Stomach (tissue), 4 donors: ENCODE measurements around the gene PDZRN3.

Source experiments
- CTCF ChIP-seq, 7 experiments: fragments of 450-650 bp in 4 of 7; fragments of 200-600 bp in 3 of 7; sonication (generic) in 3 of 7; IDR thresholded peaks; one replicate each; pipeline ENCODE4 v1.5.1; 2016 to 2019; ENCODE audit warnings: antibody characterized with exemption in 7 of 7, control low read depth in 2 of 7, mild to moderate bottlenecking in 1 of 7
- POLR2A ChIP-seq, 4 donors: fragments of 450-650 bp; IDR thresholded peaks; one replicate each; pipeline ENCODE4 v1.6.1; 2016; ENCODE audit warnings: antibody characterized with exemption in 4 of 4, control low read depth in 2 of 4, mild to moderate bottlenecking in 1 of 4, moderate library complexity in 1 of 4

DNA sequence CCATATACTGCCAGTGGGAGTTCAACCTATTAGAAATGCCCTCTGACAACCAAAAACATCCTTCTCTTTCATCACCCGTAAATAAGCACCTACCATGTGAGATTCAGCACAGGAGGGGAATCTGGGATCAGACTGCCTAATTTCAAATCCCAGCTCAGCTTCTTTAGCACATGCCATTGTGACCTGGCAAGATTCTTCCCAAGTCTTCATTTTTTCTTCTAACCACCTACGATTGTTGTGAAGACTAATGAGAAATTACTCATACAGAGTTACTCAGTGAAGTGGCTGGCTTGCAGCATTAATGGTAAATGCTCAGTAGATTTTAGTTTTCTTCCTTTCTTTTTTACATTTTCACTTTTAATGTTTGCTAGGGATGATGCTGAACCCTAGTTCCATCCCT, 176.7 kb downstream of the PDZRN3 start:
- no peak for TF ChIP-seq POLR2A (IDR thresholded peaks at IDR 0.05)
- TF ChIP-seq CTCF (IDR thresholded peaks at IDR 0.05): no peak
